Bone marrow (tissue), 2 donors: Measurements from ENCODE around the gene PBX2.
A peak's percentile ranks its signal among the peaks of the same experiment; 100 is the strongest.
"Not testable (repeated sequence)": the region's sequence is repeated elsewhere in the genome, so short reads cannot be mapped to it uniquely, and the experiment has no call there.

Experiments
- DNase-seq, 2 donors: peaks; one replicate each; lab custom pipeline; 2025; lab: John Stamatoyannopoulos, UW

PBX2 gene

GRCh38 chr6:32187009-32187709 lies 2.8 kb downstream of the PBX2 start:
- DNase-seq: no peak

DNA sequence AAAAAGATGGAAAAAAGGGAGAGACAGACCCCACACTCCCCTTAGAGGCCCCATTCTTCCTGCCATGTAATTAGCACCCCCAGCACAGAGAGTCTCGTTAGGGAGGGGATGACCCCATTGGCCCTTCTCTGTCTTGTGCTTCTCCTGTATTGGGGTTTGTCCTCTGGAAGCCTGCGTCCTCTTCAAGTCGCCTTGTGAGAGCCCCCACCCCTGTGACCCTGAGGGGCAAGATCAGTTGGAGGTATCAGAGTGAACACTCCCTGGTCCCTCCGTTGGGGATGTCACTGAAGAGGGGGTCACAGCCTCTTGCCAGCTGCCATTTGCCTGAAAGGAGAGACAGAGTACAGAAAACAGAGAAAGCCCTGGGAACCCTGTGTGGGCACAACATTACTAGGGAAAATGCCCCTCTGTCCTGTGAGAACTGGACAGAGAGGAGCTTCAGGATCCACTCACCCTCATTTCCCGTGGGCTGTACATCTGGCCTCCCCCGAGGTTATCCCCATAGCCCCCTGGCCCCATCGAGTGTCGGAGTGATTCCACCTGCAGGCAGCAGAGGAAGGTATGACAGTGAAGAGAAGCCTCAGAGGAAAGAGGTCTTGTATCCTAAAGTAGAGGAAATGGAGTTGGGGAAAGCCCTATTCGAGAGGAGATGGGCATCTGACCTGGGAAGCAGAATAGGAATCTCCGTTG lies 3.7 kb downstream of the PBX2 start:
- DNase-seq: not testable (repeated sequence)

DNA sequence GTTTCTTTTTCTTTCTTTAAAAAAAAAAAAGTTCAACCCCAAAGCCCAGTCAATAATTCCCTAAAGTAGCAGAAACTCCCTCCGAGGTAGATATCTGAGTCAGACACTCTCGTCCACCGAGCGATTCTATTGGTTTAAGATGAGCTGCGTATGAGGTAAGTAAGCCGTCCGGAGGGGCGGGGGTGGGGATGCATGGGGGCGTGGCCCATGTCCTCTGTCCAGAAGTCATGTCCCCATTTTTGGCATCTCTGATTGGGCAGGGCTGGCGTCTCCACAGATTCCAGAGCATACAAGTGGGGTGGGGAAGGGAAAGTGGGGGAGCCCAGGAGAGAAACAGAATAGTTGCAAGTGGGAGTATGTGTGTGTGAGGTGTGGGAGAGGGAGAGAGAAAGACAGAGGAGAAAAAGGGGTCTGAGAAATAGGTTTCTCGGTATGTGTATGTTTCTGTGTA lies 4.3 kb downstream of the PBX2 start:
- DNase-seq: not testable (repeated sequence)

DNA sequence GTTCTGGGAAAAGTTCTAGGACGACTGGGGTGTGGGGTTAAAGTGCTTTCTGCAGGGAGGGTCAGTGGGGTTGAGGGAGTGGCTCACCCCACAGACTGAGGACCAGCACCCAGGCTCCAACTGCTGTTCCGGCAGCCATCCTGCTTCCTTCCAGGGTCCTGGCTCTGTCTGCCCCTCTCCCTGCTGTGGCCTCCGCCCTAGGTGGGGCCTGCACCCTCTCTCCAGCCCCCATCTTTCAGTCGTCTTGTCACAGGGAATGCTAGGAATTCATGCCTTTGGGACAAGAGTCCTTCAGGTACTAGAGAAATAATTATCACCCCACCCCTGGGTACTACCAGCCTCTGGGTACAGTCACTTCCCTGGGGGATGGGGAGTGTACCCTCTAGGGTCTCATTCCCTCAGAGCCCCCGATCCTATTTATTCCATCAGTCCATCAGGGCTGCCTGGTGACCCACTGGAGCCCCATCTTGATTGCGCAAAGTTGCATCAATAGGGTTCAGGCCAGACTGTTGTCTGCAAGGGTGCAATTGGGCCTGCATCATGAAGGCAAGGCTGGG lies 5.8 kb downstream of the PBX2 start, which contains the start of gene AGER:
AGER (minus strand) TSS at position 170 of the 557 bp plus-strand sequence; CDS start at position 139, 31 bp downstream.
- no peak for DNase-seq

- DNase-seq: no peak
Measured at GRCh38 chr6:32183483-32184083, 6.4 kb downstream of the PBX2 start.

DNA sequence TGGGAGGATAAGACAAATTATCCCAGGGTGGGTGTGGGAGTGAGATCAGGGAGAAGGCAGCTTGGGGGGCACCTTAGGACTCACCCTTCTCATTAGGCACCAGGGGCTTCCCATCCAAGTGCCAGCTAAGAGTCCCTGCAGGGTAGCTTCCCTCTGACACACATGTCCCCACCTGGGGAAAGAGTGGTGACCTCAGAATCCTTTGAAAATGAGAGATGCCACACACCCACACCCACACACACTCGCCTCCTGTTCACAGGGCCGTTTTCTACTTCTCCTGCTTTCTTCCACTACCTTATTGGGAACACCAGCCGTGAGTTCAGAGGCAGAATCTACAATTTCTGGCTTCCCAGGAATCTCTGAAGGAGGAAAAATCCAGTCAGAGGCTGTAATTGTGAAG lies 7.0 kb downstream of the PBX2 start:
- DNase-seq: no peak

DNA sequence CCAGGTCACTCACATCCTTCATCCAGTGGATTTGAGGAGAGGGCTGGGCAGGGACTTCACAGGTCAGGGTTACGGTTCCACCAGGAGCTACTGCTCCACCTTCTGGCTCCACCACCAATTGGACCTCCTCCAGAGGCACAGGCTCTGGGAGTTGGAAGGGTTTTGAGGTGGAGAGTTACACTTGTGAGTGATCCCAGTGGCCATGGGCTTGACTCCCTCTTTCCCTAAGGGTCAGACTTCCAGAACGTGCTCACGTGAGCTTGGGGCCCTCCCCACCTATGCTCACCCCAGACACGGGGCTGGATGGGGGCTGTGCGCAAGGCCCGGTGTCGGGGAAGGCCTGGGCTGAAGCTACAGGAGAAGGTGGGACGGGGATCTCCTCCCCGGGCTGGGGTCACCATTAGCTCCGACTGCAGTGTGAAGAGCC lies 7.4 kb downstream of the PBX2 start:
- DNase-seq: no peak

- no peak for DNase-seq
Measured at GRCh38 chr6:32181915-32182529, 8.0 kb downstream of the PBX2 start.

DNA sequence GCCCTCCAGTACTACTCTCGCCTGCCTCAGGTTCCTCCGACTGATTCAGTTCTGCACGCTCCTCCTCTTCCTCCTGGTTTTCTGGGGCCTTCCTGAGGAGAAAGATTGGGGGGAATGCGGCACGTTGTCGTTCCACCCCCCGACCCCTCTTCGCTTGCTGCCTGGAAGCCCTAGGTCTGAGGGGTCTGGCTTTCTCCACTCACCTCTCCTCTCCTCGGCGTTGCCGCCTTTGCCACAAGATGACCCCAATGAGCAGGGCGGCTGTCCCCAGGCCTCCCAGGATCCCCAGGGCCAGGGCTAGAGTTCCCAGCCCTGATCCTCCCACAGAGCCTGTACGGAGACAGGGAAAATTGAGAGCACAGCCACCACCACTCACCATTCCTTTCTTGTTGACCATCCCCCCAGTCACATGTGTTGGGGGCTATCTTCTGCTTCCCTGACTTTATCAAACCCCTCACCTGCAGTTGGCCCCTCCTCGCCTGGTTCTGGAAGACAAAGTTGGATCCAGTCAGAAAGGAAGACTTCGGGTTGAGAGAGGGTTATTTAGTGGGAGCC lies 8.8 kb downstream of the PBX2 start:
- DNase-seq: no peak

DNA sequence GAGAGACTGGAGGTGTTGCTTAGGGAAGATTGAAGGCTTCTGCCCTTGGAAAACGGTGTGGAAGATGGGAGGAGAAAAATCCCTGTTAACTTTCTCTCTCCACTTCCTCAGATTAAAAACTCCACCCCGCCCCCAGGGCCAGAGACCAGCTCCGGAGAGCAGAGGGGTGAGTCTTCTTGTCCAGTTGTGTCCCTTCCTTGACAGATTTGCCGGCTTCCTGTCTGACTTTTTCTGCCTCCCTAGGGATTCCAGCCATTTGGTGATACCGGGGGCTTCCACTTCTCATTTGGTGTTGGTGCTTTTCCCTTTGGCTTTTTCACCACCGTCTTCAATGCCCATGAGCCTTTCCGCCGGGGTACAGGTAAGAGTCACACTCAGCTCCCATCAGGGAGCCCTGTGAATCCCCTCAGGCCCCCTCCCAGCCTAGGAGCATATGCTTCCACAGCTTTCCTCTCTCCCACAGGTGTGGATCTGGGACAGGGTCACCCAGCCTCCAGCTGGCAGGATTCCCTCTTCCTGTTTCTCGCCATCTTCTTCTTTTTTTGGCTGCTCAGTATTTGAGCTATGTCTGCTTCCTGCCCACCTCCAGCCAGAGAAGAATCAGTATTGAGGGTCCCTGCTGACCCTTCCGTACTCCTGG lies 10.1 kb downstream of the PBX2 start:
- DNase-seq: no peak

DNA sequence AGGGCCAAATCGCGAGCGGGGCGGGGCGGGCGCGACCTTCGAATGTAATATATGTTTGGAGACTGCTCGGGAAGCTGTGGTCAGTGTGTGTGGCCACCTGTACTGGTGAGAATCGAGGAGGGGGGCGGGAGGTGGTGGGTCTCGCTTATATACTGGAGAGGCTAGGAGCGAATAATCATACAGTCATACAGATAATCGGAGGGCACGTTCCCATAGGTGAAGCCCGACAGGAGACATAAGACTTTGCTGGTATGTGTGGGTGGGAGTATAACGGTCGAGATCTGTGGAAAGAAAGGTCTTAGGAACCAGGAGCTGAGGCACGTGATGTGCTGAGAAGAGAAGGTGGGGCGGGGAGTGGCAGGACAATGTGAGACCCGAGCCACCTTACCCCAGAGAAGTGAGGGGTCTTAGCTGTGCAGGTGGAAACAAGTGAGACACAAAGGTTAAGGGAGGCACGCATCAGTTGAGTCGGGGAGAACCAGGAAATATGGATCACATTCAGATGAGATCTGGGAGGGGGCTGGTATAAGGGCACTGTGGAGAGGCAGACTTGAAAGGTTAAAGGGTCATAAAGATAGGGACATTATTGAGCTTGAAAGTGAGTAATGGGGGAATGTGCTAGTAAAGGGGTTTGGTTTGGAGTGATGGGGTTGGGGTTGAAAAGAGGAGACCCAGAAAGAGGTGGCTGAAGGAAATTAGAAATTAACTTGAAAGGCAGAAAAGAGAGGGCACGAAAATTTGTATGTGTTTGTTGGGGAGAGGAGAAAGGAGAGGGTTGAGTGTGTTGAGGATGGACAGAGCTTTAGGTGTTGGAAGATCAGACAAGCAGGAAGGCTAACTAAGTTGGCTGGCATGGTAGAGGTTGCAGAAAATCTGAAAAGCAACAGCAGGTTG lies 11.2 kb downstream of the PBX2 start:
- DNase-seq: peak in 1 of 2 donors; percentile 43

- DNase-seq: peak; percentile 89 to 100
Measured at GRCh38 chr6:32177788-32178546, 12.0 kb downstream of the PBX2 start, which contains the start of gene RNF5. Gene RNF5 (plus strand): TSS chr6:32178405. CDS start chr6:32178512, 107 bp downstream.

GRCh38 chr6:32177183-32177787 lies 12.7 kb downstream of the PBX2 start:
- DNase-seq: no peak

- DNase-seq: no peak
Measured at GRCh38 chr6:32176476-32177182, 13.4 kb downstream of the PBX2 start.

DNA sequence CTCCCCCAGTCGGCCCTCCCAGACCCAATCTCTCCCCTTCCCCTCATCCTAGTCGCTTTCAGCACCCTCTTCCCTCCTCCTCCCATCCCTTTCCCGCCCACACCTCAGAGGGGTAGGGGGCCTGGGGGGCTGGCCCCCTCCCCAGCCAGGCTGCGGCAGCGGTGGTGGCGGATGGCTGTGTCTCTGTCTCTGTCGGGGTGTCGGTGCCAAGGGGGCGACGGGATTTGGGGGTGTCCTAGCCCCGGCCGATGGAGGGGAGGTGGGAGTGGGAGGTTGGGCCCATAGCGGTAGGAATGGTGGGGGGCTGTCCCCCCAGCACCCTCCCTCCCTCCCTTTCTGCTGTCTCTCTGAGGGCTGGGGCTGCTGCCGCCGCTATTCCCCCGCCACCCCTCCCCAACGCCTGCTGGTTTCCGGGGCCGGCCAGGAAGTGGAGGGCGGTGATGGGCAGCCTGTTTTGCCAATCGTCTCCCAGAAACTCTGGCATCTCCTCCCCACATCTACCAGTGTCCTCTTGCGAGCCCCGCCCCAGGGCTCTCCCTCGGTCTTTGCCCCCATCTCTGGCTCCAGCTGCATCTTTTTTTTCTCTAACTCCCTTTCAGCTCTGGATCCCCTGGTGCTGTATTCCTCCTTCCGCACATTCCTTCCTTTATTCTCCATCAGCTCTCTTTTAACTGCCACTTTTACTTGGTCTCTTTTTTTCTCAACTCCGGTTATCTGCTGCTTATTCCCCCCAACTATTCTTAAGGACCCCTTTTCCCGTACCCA lies 14.1 kb downstream of the PBX2 start, which contains the start of gene AGPAT1:
AGPAT1 (minus strand) TSS at position 374 of the 765 bp plus-strand sequence. CDS start 4,588 bp downstream, outside the sequence.
- peak; percentile 77 to 91 for DNase-seq

DNA sequence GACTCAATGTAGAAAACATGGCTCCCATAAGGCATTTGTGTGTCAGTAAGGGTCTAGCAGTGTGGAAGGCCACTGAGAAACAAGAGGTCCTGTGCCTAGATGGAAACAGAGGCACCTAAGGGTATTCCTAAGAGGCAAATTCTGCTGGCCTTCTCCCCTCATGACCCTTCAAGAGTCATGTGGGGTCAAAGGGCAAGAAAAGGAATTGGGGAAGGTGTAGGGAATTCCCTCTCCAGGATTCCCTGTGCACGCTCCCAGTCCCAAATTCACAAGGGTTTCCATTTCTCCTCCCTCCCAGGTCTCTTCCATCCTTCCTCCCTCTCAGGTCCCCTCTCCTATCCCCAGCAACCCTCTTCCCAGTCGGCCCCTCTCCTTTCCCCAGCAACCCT lies 14.7 kb downstream of the PBX2 start:
- DNase-seq: no peak

DNA sequence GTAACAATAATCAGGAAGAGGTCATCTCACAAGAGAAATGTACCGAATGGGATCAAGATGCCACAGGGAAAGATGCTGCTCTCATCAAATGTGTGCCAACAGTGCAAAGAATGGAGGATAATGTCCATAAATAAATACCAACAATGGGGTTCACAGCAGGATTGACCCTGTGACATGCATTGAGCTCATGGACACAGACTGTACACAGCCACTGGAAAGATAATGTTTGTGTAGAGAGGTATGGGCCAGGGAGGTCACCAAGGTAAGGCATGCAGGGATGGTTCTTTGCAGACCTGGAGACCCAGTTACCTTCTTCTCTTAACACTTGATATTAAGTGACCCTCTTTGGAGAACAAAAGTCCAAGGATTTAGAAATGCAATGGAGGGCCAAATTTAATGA lies 15.6 kb downstream of the PBX2 start:
- no peak for DNase-seq
